Measurements from ENCODE around the gene SCRN2. TPM values are rescaled to one million over a fixed set of nuclear protein-coding genes. Genes with fewer than 3 reads are reported as not detected.

Gene SCRN2
- total RNA-seq, 1 experiment from 2014 or later, result 16.2 TPM

- Mint-ChIP-seq H3K9me3 (ENCODE audit: unreplicated experiment) (no peaks in the 10 kb centered on the region), H3K4me3 (ENCODE audit: unreplicated experiment) (no peak overlapping the region), H3K27ac (ENCODE audit: low read depth, unreplicated experiment) (no peak overlapping the region), H3K27me3 (ENCODE audit: insufficient read depth, unreplicated experiment) (peaks cover 26% of the 10 kb centered on the region), H3K4me1 (ENCODE audit: insufficient read depth, unreplicated experiment) (no peaks in the 10 kb centered on the region), H3K36me3 (ENCODE audit: insufficient read depth, unreplicated experiment) (no peaks in the 10 kb centered on the region)
- no peak for DNase-seq (ENCODE audit: unreplicated experiment)
- no TSS peak for BruUV-seq (replicated peaks)
- intact Hi-C loops (cut with micrococcal nuclease), result no loop called here
- TF ChIP-seq, protein P1, sequence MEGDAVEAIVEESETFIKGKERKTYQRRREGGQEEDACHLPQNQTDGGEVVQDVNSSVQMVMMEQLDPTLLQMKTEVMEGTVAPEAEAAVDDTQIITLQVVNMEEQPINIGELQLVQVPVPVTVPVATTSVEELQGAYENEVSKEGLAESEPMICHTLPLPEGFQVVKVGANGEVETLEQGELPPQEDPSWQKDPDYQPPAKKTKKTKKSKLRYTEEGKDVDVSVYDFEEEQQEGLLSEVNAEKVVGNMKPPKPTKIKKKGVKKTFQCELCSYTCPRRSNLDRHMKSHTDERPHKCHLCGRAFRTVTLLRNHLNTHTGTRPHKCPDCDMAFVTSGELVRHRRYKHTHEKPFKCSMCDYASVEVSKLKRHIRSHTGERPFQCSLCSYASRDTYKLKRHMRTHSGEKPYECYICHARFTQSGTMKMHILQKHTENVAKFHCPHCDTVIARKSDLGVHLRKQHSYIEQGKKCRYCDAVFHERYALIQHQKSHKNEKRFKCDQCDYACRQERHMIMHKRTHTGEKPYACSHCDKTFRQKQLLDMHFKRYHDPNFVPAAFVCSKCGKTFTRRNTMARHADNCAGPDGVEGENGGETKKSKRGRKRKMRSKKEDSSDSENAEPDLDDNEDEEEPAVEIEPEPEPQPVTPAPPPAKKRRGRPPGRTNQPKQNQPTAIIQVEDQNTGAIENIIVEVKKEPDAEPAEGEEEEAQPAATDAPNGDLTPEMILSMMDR (IDR thresholded peaks at IDR 0.05; ENCODE audit: unreplicated experiment), result no peak
- ChIA-PET POLR2A (interaction anchor here (1.4 kb wide), 1 partner anchor 135 kb away, joined by 3 read pairs; no protein-coding TSS in a partner anchor), CTCF (interaction anchor here (0.6 to 3.1 kb wide), 6 partner anchors 8 to 218 kb away, joined by 3 to 33 read pairs (median 5); no protein-coding TSS in a partner anchor)
These were observed 40.4 kb downstream of the SCRN2 start for GRCh38 chr17:47800686-47801085.

GRCh38 chr17:47797797-47798196 lies 43.3 kb downstream of the SCRN2 start:
- TF ChIP-seq, protein P1 (IDR thresholded peaks at IDR 0.05; ENCODE audit: unreplicated experiment), result no peak
- BruUV-seq (replicated peaks), result no TSS peak
- H3K9me3 Mint-ChIP-seq (ENCODE audit: unreplicated experiment), result no peaks in the 10 kb centered on the region
- no peak overlapping the region for H3K4me3 Mint-ChIP-seq (ENCODE audit: unreplicated experiment)
- intact Hi-C loops (cut with micrococcal nuclease), result no loop called here
- POLR2A ChIA-PET, result no interaction called here
- peak; percentile 39 for DNase-seq (ENCODE audit: unreplicated experiment)
- H3K27ac Mint-ChIP-seq (ENCODE audit: low read depth, unreplicated experiment), result no peak overlapping the region
- CTCF ChIA-PET, result interaction anchor here (0.8 to 1.3 kb wide), 3 partner anchors 13 to 100 kb away, joined by 3 to 5 read pairs (median 3); no protein-coding TSS in a partner anchor
- peaks cover 55% of the 10 kb centered on the region for H3K27me3 Mint-ChIP-seq (ENCODE audit: insufficient read depth, unreplicated experiment)
- H3K4me1 Mint-ChIP-seq (ENCODE audit: insufficient read depth, unreplicated experiment), result no peaks in the 10 kb centered on the region
- no peaks in the 10 kb centered on the region for H3K36me3 Mint-ChIP-seq (ENCODE audit: insufficient read depth, unreplicated experiment)

GRCh38 chr17:47792979-47793378 lies 48.1 kb downstream of the SCRN2 start:
- intact Hi-C loops (cut with micrococcal nuclease), result no loop called here
- ChIA-PET POLR2A (interaction anchor here (0.9 kb wide), 1 partner anchor 143 kb away, joined by 3 read pairs; the partner anchor contains the start of gene KPNB1), CTCF (interaction anchor here (0.6 to 2.0 kb wide), 3 partner anchors 8 to 93 kb away, joined by 3 to 8 read pairs (median 6); no protein-coding TSS in a partner anchor)
- BruUV-seq (replicated peaks), result no TSS peak
- H3K27me3 Mint-ChIP-seq (ENCODE audit: insufficient read depth, unreplicated experiment), result peaks cover 100% of the 10 kb centered on the region
- no peaks in the 10 kb centered on the region for H3K4me1 Mint-ChIP-seq (ENCODE audit: insufficient read depth, unreplicated experiment)
- TF ChIP-seq, protein P1 (IDR thresholded peaks at IDR 0.05; ENCODE audit: unreplicated experiment), result no peak
- H3K27ac Mint-ChIP-seq (ENCODE audit: low read depth, unreplicated experiment), result no peak overlapping the region
- H3K36me3 Mint-ChIP-seq (ENCODE audit: insufficient read depth, unreplicated experiment), result no peaks in the 10 kb centered on the region
- DNase-seq (ENCODE audit: unreplicated experiment), result no peak
- no peaks in the 10 kb centered on the region for H3K9me3 Mint-ChIP-seq (ENCODE audit: unreplicated experiment)
- no peak overlapping the region for H3K4me3 Mint-ChIP-seq (ENCODE audit: unreplicated experiment)

GRCh38 chr17:47792457-47792856 lies 48.6 kb downstream of the SCRN2 start:
- peaks cover 100% of the 10 kb centered on the region for H3K27me3 Mint-ChIP-seq (ENCODE audit: insufficient read depth, unreplicated experiment)
- no peak overlapping the region for H3K27ac Mint-ChIP-seq (ENCODE audit: low read depth, unreplicated experiment)
- no peaks in the 10 kb centered on the region for H3K4me1 Mint-ChIP-seq (ENCODE audit: insufficient read depth, unreplicated experiment)
- POLR2A ChIA-PET, result interaction anchor here (0.9 kb wide), 1 partner anchor 143 kb away, joined by 3 read pairs; the partner anchor contains the start of gene KPNB1
- no peaks in the 10 kb centered on the region for H3K9me3 Mint-ChIP-seq (ENCODE audit: unreplicated experiment)
- no peak overlapping the region for H3K4me3 Mint-ChIP-seq (ENCODE audit: unreplicated experiment)
- CTCF ChIA-PET, result interaction anchor here (0.6 to 2.0 kb wide), 3 partner anchors 9 to 93 kb away, joined by 3 to 8 read pairs (median 6); no protein-coding TSS in a partner anchor
- no TSS peak for BruUV-seq (replicated peaks)
- TF ChIP-seq, protein P1 (IDR thresholded peaks at IDR 0.05; ENCODE audit: unreplicated experiment), result no peak
- DNase-seq (ENCODE audit: unreplicated experiment), result no peak
- intact Hi-C loops (cut with micrococcal nuclease), result no loop called here
- no peaks in the 10 kb centered on the region for H3K36me3 Mint-ChIP-seq (ENCODE audit: insufficient read depth, unreplicated experiment)

Measured in MCF 10A (cell line).